Effector memory CD8-positive, alpha-beta T cell (primary cell): Measurements from ENCODE around the gene SUPT3H.
"Not testable (repeated sequence)": the region's sequence is repeated elsewhere in the genome, so short reads cannot be mapped to it uniquely, and the experiment has no call there.

Experiments
- ATAC-seq: fragments of 150-1000 bp; cut with Tn5 transposase; replicated peaks from 2 replicates; pipeline ENCODE4 v1.10.0; 2021; ENCODE audit warnings: mild to moderate bottlenecking, moderate library complexity
- DNase-seq, 3 experiments: peaks; one replicate each; pipeline ENCODE4 v3.0.0; 2021
- H3K27ac Mint-ChIP-seq, 2 donors: one replicate each; pipeline ENCODE4 v1.8.0; 2022; ENCODE audit warnings: mild to moderate bottlenecking in 2 of 2, mixed read lengths in 2 of 2, moderate library complexity in 2 of 2
- H3K27me3 Mint-ChIP-seq, 2 donors: one replicate each; pipeline ENCODE4 v1.8.0; 2022; ENCODE audit warnings: mixed read lengths in 2 of 2
- H3K36me3 Mint-ChIP-seq: one replicate; pipeline ENCODE4 v1.8.0; 2022; ENCODE audit warnings: mild to moderate bottlenecking, moderate library complexity, mixed read lengths; ENCODE audit not compliant: insufficient read depth
- H3K4me1 Mint-ChIP-seq, 2 donors: one replicate each; pipeline ENCODE4 v1.8.0; 2022; ENCODE audit warnings: low read depth in 2 of 2, mixed read lengths in 2 of 2
- H3K4me3 Mint-ChIP-seq, 2 donors: one replicate each; pipeline ENCODE4 v1.8.0; 2022; ENCODE audit warnings: mild to moderate bottlenecking in 2 of 2, mixed read lengths in 2 of 2, moderate library complexity in 2 of 2
- H3K9me3 Mint-ChIP-seq, 2 donors: one replicate each; pipeline ENCODE4 v1.8.0; 2022; ENCODE audit warnings: mixed read lengths in 2 of 2

SUPT3H gene

DNA sequence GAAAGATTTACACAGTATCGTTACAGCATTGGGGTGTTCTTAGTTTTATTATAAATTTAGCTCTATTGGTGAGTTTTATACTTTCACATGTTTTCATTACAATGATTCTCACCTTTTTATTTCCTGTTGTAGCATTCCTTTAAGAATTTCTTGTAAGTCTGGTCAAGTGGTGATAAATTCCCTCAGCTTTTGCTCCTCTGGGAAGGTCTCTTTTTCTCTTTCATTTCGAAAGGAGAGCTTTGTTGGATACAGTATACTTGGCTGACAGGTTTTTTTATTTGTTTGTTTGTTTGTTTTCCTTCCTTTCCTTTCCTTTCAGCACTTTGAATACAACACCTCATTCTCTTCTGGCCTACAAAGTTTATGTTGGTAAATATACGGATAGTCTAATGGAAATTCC, 299.3 kb downstream of the SUPT3H start:
- Mint-ChIP-seq H3K27ac (no peak overlapping the region), H3K36me3 (no peaks in the 10 kb centered on the region), H3K9me3 (peaks cover 6 to 17% of the 10 kb centered on the region in 2 donors), H3K27me3 (no peaks in the 10 kb centered on the region), H3K4me1 (no peaks in the 10 kb centered on the region), H3K4me3 (no peak overlapping the region)
- ATAC-seq (no peak), DNase-seq (no peak)

DNA sequence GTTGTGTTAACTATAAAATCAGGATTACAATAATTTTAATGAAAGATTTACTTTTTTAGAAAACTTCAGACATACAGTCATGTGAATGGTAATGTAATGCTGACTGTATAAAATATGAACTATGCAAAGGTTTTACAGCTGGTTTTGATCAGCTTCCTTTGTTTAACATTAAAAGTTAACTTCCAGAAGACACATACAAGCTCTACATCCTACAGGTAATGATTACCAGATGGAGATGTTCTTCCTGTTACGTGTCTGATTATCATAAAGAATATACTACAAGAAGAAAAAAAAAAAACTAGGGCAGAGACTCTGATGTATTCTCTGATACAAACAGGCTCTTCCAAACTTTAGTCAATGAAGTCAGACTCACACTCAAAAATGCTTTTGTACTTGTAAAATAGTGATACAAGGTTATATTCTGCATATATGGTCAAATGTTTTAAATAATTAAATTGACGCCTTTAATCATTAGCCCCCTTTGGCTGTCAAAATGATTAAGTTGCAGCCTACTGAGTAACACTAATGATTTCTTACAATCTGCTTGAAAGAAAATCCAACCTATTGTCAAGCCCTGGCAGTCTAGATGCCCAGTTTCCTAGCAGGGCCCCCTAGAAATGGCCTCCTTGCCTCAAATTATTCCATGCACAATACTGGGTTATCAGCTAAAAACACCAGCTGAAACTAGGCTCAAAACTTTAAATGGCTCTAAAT, 301.4 kb downstream of the SUPT3H start:
- Mint-ChIP-seq H3K9me3 (peaks cover 6 to 17% of the 10 kb centered on the region in 2 donors), H3K27me3 (no peaks in the 10 kb centered on the region), H3K4me3 (no peak overlapping the region), H3K27ac (no peak overlapping the region), H3K4me1 (no peaks in the 10 kb centered on the region), H3K36me3 (no peaks in the 10 kb centered on the region)
- DNase-seq (no peak), ATAC-seq (no peak)

DNA sequence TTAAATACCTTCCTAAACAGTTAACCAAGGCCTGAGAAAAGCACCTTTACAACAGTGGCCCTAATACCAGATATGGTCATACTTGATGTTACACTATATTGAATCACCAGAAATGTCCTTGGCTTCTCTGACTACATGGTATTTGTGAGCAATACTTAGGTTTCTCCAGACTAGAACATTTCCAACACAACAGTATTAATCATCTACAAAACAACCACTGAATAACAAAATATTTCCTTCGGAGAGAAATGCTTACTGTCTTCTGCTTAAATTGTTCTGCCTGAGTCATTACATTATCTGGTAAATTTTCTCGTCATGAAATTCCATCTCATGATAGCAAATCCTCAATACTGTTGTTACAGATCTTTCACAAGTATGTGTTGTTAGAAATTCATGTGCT, 302.5 kb downstream of the SUPT3H start:
- H3K9me3 Mint-ChIP-seq = peaks cover 6 to 17% of the 10 kb centered on the region in 2 donors
- H3K27ac Mint-ChIP-seq = no peak overlapping the region
- ATAC-seq = no peak
- H3K27me3 Mint-ChIP-seq = no peaks in the 10 kb centered on the region
- no peaks in the 10 kb centered on the region for H3K36me3 Mint-ChIP-seq
- no peaks in the 10 kb centered on the region for H3K4me1 Mint-ChIP-seq
- DNase-seq = no peak
- H3K4me3 Mint-ChIP-seq = no peak overlapping the region

GRCh38 chr6:45074439-45074838, 303.3 kb downstream of the SUPT3H start:
- Mint-ChIP-seq H3K4me3 (no peak overlapping the region), H3K27me3 (no peaks in the 10 kb centered on the region), H3K27ac (no peak overlapping the region), H3K9me3 (peaks cover 6 to 11% of the 10 kb centered on the region in 2 donors), H3K4me1 (no peaks in the 10 kb centered on the region), H3K36me3 (no peaks in the 10 kb centered on the region)
- no peak for DNase-seq
- ATAC-seq = no peak

DNA sequence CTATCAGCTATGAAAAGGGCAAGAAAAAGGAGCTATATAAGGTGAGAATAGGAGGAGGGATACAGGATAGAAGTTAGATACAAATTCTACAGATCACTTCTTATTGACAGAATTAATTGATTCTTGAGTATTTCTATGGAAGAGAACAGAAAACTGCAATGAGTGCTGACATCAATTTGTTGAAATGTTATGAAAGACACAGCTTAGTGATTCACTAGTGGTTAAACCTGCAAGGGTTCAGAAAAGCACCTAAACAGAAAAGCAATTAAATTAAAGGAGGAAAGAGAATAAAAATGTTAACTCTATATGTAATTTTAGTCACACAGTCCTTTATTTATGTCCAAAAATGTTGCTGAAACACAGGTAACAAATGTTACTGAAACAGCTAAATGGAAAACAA, 304.0 kb downstream of the SUPT3H start:
- DNase-seq = no peak
- no peaks in the 10 kb centered on the region for H3K27me3 Mint-ChIP-seq
- H3K4me3 Mint-ChIP-seq = no peak overlapping the region
- no peaks in the 10 kb centered on the region for H3K4me1 Mint-ChIP-seq
- peaks cover 3 to 10% of the 10 kb centered on the region in 2 donors for H3K9me3 Mint-ChIP-seq
- H3K27ac Mint-ChIP-seq = no peak overlapping the region
- no peak for ATAC-seq
- H3K36me3 Mint-ChIP-seq = no peaks in the 10 kb centered on the region

DNA sequence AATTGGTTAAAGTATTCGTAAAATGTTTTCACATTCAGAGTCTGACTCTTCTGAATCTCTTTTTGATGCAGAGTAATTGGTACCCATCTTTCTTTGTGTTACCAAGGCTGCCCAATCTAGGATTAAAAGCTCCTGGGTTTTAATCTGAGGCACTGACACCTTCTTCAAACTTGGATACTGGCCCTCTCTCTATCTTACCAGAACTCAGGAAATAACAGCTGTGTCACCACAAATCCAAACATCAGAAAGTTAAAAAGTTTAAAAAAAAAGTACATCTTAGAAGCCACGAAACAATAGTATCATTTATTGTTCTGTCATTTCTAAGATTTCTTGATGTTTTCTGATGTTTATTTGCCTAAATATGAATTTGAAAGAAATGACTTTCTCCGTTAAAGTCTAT, 305.1 kb downstream of the SUPT3H start:
- H3K4me3 Mint-ChIP-seq = no peak overlapping the region
- H3K36me3 Mint-ChIP-seq = no peaks in the 10 kb centered on the region
- DNase-seq (no peak), ATAC-seq (no peak)
- H3K27ac Mint-ChIP-seq = no peak overlapping the region
- H3K27me3 Mint-ChIP-seq = no peaks in the 10 kb centered on the region
- no peaks in the 10 kb centered on the region for H3K9me3 Mint-ChIP-seq
- H3K4me1 Mint-ChIP-seq = no peaks in the 10 kb centered on the region

- Mint-ChIP-seq H3K9me3 (no peaks in the 10 kb centered on the region), H3K4me1 (no peaks in the 10 kb centered on the region), H3K36me3 (no peaks in the 10 kb centered on the region), H3K4me3 (no peak overlapping the region), H3K27me3 (no peaks in the 10 kb centered on the region), H3K27ac (no peak overlapping the region)
- DNase-seq = no peak
- no peak for ATAC-seq
Observed at GRCh38 chr6:45072016-45072415, 305.7 kb downstream of the SUPT3H start.

DNA sequence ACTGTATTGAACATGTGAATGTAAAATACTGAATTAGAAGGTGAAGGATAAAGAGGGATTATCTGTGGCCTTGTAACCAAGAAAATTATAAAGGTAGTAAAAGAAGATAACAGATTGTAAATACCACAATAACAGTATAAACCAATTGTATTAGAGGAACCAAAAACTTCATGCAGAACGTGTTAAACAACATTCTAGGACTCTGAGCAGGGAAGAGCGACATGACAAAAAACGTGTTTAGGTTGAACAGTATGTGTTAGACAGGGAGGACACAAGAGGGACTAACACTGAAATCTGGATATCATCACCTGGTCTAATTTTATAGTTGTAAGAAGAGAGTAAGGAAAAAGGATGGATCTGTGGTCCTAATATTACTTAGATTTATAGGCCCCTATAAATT, 308.6 kb downstream of the SUPT3H start:
- ATAC-seq (no peak), DNase-seq (no peak)
- H3K36me3 Mint-ChIP-seq = no peaks in the 10 kb centered on the region
- no peaks in the 10 kb centered on the region for H3K9me3 Mint-ChIP-seq
- no peaks in the 10 kb centered on the region for H3K27me3 Mint-ChIP-seq
- no peak overlapping the region for H3K27ac Mint-ChIP-seq
- no peaks in the 10 kb centered on the region for H3K4me1 Mint-ChIP-seq
- no peak overlapping the region for H3K4me3 Mint-ChIP-seq

DNA sequence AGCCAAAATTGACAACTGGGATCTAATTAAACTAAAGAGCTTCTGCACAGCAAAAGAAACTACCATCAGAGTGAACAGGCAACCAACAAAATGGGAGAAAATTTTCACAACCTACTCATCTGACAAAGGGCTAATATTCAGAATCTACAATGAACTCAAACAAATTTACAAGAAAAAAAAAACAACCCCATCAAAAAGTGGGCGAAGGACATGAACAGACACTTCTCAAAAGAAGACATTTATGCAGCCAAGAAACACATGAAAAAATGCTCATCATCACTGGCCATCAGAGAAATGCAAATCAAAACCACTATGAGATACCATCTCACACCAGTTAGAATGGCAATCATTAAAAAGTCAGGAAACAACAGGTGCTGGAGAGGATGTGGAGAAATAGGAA, 310.3 kb downstream of the SUPT3H start:
- not testable (repeated sequence) for ATAC-seq, H3K36me3 Mint-ChIP-seq, DNase-seq, H3K27me3 Mint-ChIP-seq, H3K4me1 Mint-ChIP-seq, H3K9me3 Mint-ChIP-seq, H3K4me3 Mint-ChIP-seq, H3K27ac Mint-ChIP-seq

GRCh38 chr6:45062659-45063058, 315.1 kb downstream of the SUPT3H start:
- peak in 2 of 3 experiments; percentile 6 to 13 for DNase-seq
- Mint-ChIP-seq H3K4me3 (peak overlapping the region in 1 of 2 donors; percentile 48), H3K27ac (peak overlapping the region in 1 of 2 donors; percentile 17)
- not testable (repeated sequence) for H3K4me1 Mint-ChIP-seq, ATAC-seq, H3K27me3 Mint-ChIP-seq, H3K36me3 Mint-ChIP-seq, H3K9me3 Mint-ChIP-seq

GRCh38 chr6:45057711-45058110, 320.0 kb downstream of the SUPT3H start:
- H3K27me3 Mint-ChIP-seq = no peaks in the 10 kb centered on the region
- no peak for DNase-seq
- peaks cover 0 to 9% of the 10 kb centered on the region in 2 donors for H3K9me3 Mint-ChIP-seq

GRCh38 chr6:45054610-45055009, 323.1 kb downstream of the SUPT3H start:
- ATAC-seq (peak; percentile 66), DNase-seq (no peak)
- no peaks in the 10 kb centered on the region for H3K36me3 Mint-ChIP-seq
- no peaks in the 10 kb centered on the region for H3K9me3 Mint-ChIP-seq
- H3K4me3 Mint-ChIP-seq = no peak overlapping the region
- H3K27ac Mint-ChIP-seq = no peak overlapping the region
- H3K27me3 Mint-ChIP-seq = no peaks in the 10 kb centered on the region
- peaks cover 0 to 8% of the 10 kb centered on the region in 2 donors for H3K4me1 Mint-ChIP-seq

More at GRCh38 chr6:45057711-45058110, 320.0 kb downstream of the SUPT3H start:
- no peak overlapping the region for H3K27ac Mint-ChIP-seq
- no peaks in the 10 kb centered on the region for H3K36me3 Mint-ChIP-seq
- H3K4me1 Mint-ChIP-seq = peaks cover 0 to 8% of the 10 kb centered on the region in 2 donors
- no peak for ATAC-seq
- H3K4me3 Mint-ChIP-seq = no peak overlapping the region

DNA sequence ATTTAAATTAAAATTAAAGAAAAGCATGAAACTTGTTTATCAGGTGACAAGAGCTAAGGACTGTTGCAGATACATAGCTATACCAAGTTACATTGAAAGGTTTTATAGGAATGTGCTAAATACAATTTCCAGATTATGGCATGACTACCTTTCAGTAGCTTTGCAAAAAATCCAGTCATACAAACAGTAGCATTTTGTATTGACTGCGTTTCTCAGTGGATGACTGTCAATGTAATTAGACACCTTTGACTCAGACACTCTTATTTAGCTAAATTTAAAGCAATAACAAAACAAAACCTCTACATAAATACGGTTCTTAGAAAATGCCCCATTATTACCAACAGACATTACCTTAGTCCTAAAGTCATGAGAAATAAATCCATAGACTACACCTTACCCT, 325.4 kb downstream of the SUPT3H start:
- ATAC-seq = no peak
- Mint-ChIP-seq H3K27ac (no peak overlapping the region), H3K4me3 (no peak overlapping the region), H3K27me3 (no peaks in the 10 kb centered on the region), H3K4me1 (peaks cover 4 to 11% of the 10 kb centered on the region in 2 donors), H3K9me3 (no peaks in the 10 kb centered on the region), H3K36me3 (no peaks in the 10 kb centered on the region)
- no peak for DNase-seq

DNA sequence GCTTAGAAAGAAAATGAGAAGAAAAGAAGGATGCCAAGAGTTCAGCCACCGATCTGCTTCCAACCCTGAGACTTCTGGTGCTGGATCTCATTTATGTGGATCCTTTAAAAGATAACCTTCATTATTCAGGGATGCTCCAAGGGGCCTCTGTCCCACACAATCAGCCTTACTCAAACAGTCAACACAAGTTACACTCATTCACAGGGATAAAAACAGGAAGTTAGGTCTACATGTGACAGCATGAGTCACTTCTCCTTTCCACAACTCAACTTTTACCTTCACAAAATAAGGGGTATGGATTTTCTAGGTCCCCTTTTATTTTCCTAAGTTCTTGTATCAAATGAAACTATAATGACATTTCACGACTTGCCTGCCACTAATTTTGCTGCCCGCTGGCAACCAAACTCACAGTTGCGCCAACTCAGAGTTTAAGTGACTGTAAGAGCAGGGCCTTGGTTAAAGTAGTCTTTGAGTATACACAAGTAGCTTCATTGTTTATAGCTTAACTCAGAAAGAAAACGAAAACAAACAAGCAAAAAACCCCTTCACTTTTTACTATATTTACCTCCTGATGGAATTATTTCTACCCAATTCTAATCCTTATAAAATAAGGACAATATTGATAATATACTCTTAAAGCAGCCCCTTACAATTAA, 328.4 kb downstream of the SUPT3H start:
- no peak overlapping the region for H3K27ac Mint-ChIP-seq
- ATAC-seq = peak; percentile 29
- DNase-seq = no peak
- H3K4me3 Mint-ChIP-seq = no peak overlapping the region
- H3K9me3 Mint-ChIP-seq = no peaks in the 10 kb centered on the region
- H3K27me3 Mint-ChIP-seq = no peaks in the 10 kb centered on the region
- H3K36me3 Mint-ChIP-seq = no peaks in the 10 kb centered on the region
- peaks cover 4 to 6% of the 10 kb centered on the region in 2 donors for H3K4me1 Mint-ChIP-seq
